Fibroblast of upper back skin (primary cell): ENCODE data around the gene OXT.
"Not testable (repeated sequence)": the region's sequence is repeated elsewhere in the genome, so short reads cannot be mapped to it uniquely, and the experiment has no call there.

Experiments
- DNase-seq: peaks from one replicate; pipeline ENCODE4 v3.0.0-alpha.2; 2013

OXT gene

GRCh38 chr20:3071610-3072529 lies at the start of gene OXT:
TSS of gene OXT (plus strand) at chr20:3071620. CDS start at chr20:3071656, 36 bp downstream.
- peak; percentile 11 for DNase-seq

- DNase-seq = no peak
These were observed 49.6 kb upstream of the OXT start for GRCh38 chr20:3021777-3022176.

- DNase-seq = not testable (repeated sequence)
These were observed 48.6 kb upstream of the OXT start for GRCh38 chr20:3022559-3023490.

- no peak for DNase-seq
These were observed 43.4 kb upstream of the OXT start for GRCh38 chr20:3027987-3028386.

- DNase-seq = no peak
These were observed 39.8 kb upstream of the OXT start for GRCh38 chr20:3031524-3032147.

- DNase-seq = no peak
These were observed 38.8 kb upstream of the OXT start for GRCh38 chr20:3032624-3033023.

GRCh38 chr20:3037654-3038053 lies 33.8 kb upstream of the OXT start:
- DNase-seq = no peak

GRCh38 chr20:3038454-3038853 lies 33.0 kb upstream of the OXT start:
- no peak for DNase-seq

- DNase-seq = no peak
These were observed 32.0 kb upstream of the OXT start for GRCh38 chr20:3039426-3039825.

- no peak for DNase-seq
These were observed 31.3 kb upstream of the OXT start for GRCh38 chr20:3040086-3040485.

- DNase-seq = peak; percentile 7
These were observed 29.5 kb upstream of the OXT start for GRCh38 chr20:3041854-3042409.

- no peak for DNase-seq
These were observed 28.8 kb upstream of the OXT start for GRCh38 chr20:3042625-3043024.

GRCh38 chr20:3043322-3043721 lies 28.1 kb upstream of the OXT start, which contains the start of gene GNRH2:
TSS of gene GNRH2 (plus strand) at chr20:3043622. CDS start at chr20:3044415, 793 bp downstream.
- DNase-seq = no peak

- DNase-seq = no peak
These were observed 27.0 kb upstream of the OXT start for GRCh38 chr20:3044336-3044965.

- no peak for DNase-seq
These were observed 26.2 kb upstream of the OXT start for GRCh38 chr20:3045042-3045815.

- DNase-seq = peak; percentile 76
These were observed 25.4 kb upstream of the OXT start, which contains the start of gene MRPS26 for GRCh38 chr20:3045816-3046676. TSS of gene MRPS26 (plus strand) at chr20:3046052. CDS start at chr20:3046069, 17 bp downstream.

- no peak for DNase-seq
These were observed 24.6 kb upstream of the OXT start for GRCh38 chr20:3046677-3047462.

GRCh38 chr20:3047486-3048419 lies 23.7 kb upstream of the OXT start:
- DNase-seq = no peak
